Ovary (tissue), 9 donors: ENCODE results near the gene ARSG. TPM values are rescaled to one million over a fixed set of nuclear protein-coding genes. Genes with fewer than 3 reads are reported as not detected.
"Not testable (repeated sequence)": the region's sequence is repeated elsewhere in the genome, so short reads cannot be mapped to it uniquely, and the experiment has no call there.

ENCODE experiments used
- DNase-seq, 5 donors: peaks; one replicate each; pipeline ENCODE4 v3.0.0-alpha.2; 2019 to 2020
- H3K27ac ChIP-seq, 2 donors: fragments of 200-600 bp; one replicate each; pipeline versions ENCODE4 v1.5.1 to v1.8.0; 2019 to 2022
- H3K27me3 ChIP-seq: fragments of 200-600 bp; one replicate; pipeline ENCODE4 v1.8.0; 2022
- H3K36me3 ChIP-seq: fragments of 200-600 bp; sonication (generic); one replicate; pipeline ENCODE4 v1.5.1; 2019
- H3K4me1 ChIP-seq: one replicate; pipeline ENCODE4 v1.8.1; 2013; ENCODE audit warnings: mild to moderate bottlenecking, moderate library complexity; ENCODE audit not compliant: insufficient read depth
- H3K4me3 ChIP-seq: fragments of 200-600 bp; sonication (generic); one replicate; pipeline ENCODE4 v1.5.1; 2017
- H3K9me3 ChIP-seq, 2 donors: fragments of 200-600 bp in 1 of 2; sonication (generic) in 1 of 2; one replicate each; pipeline versions ENCODE4 v1.5.1 to v1.8.1; 2013 to 2019; ENCODE audit warnings: mild to moderate bottlenecking in 1 of 2, moderate library complexity in 1 of 2
- CTCF ChIP-seq, 3 donors: fragments of 450-650 bp in 2 of 3; fragments of 200-600 bp in 1 of 3; IDR thresholded peaks; one replicate each; pipeline versions ENCODE4 v1.5.1 to v1.8.0; 2016 to 2022; ENCODE audit warnings: antibody characterized with exemption in 3 of 3, mild to moderate bottlenecking in 1 of 3
- EP300 ChIP-seq: sonication (generic); formaldehyde crosslinking; IDR thresholded peaks from one replicate; pipeline ENCODE4 v1.6.1; 2017; ENCODE audit warnings: antibody characterized with exemption
- POLR2A ChIP-seq: fragments of 450-650 bp; IDR thresholded peaks from one replicate; pipeline ENCODE4 v1.6.1; 2017; ENCODE audit warnings: antibody characterized with exemption, mild to moderate bottlenecking, moderate library complexity
- WGBS, 3 donors: extraction: QIAGEN DNeasy Blood & Tissue Kit in 1 of 3; methylation state at CpG; one replicate each; pipeline versions ENCODE4 v1.1.5 to v1.1.7; 2013 to 2017; 5-methylcytosine and 5-hydroxymethylcytosine counted together
- intact Hi-C, 4 donors: fragments of 100-400 bp; cut with DNase I; formaldehyde crosslinking; loops; one replicate each; pipeline versions ENCODE4 v1.11.0 to v1.15.1; 2022 to 2023
- polyA plus RNA-seq, 2 donors: library from polyadenylated mRNA; stranded (reverse); fragments of 200-250 nt in 1 of 2; fragments of 350-450 nt in 1 of 2; fragmentation: Illumina TruSeq in 1 of 2; extraction: RNeasy Lipid Tissue Mini Kit (QIAGEN cat#74804) in 1 of 2; gene quantifications; one replicate each; pipeline ENCODE4 v1.2.3, GENCODE V29; 2013 to 2014
- total RNA-seq, 7 donors: library from RNA; depleted of rRNA in 2 of 7; stranded (reverse); fragments of >200 nt in 2 of 7; fragmentation: NEBNext Ultra II Directional in 3 of 7; extraction: Animal tissue kit (Norgen Biotek cat#: 25700) in 3 of 7; gene quantifications; one replicate each; pipeline versions ENCODE4 v1.1.0 to v1.2.4, GENCODE V29; 2016 to 2023
- donor health status: DM: no; HTN: no; CAD: no; lungs with moderate emphysema.
- donor health status: DM: no; HTN: no; CAD: no.
- donor health status: Bipolar disorder and iron deficiency.
- donor health status: DM: yes; HTN: yes; CAD: no.
- donor health status: DM: no; HTN: no; CAD: no.
- donor health status: DM: yes; HTN: yes; CAD: no.

The ARSG gene
- total and polyA plus RNA-seq, 9 donors = 5.2 to 19.8 (median 11.1) TPM

GRCh38 chr17:68365469-68365868, 74.2 kb downstream of the ARSG start:
- no peak for DNase-seq
- WGBS, 3 donors = 91 to 96% (median 94%) methylated on average over 2 of the region's 2 CpGs
- no peaks in the 10 kb centered on the region for H3K36me3 ChIP-seq
- H3K27ac ChIP-seq = no peak overlapping the region
- TF ChIP-seq EP300 (no peak), POLR2A (no peak), CTCF (IDR thresholded peaks at IDR 0.05) (no peak)
- no peaks in the 10 kb centered on the region for H3K27me3 ChIP-seq
- intact Hi-C loops = no loop called here
- no peaks in the 10 kb centered on the region for H3K9me3 ChIP-seq
- no peak overlapping the region for H3K4me3 ChIP-seq
- H3K4me1 ChIP-seq = no peaks in the 10 kb centered on the region

GRCh38 chr17:68368387-68368786, 77.1 kb downstream of the ARSG start:
- no peaks in the 10 kb centered on the region for H3K27me3 ChIP-seq
- no peak overlapping the region for H3K4me3 ChIP-seq
- TF ChIP-seq EP300 (no peak), CTCF (IDR thresholded peaks at IDR 0.05) (no peak), POLR2A (no peak)
- no peak for DNase-seq
- WGBS, 3 donors = 80 to 90% (median 81%) methylated on average over 5 of the region's 5 CpGs
- no peak overlapping the region for H3K27ac ChIP-seq
- H3K4me1 ChIP-seq = no peaks in the 10 kb centered on the region
- H3K9me3 ChIP-seq = no peaks in the 10 kb centered on the region
- intact Hi-C loops = no loop called here
- no peaks in the 10 kb centered on the region for H3K36me3 ChIP-seq

- H3K36me3 ChIP-seq = no peaks in the 10 kb centered on the region
- H3K27ac ChIP-seq = no peak overlapping the region
- TF ChIP-seq POLR2A (no peak), CTCF (IDR thresholded peaks at IDR 0.05) (no peak), EP300 (no peak)
- intact Hi-C loops = no loop called here
- H3K9me3 ChIP-seq = no peaks in the 10 kb centered on the region
- no peak overlapping the region for H3K4me3 ChIP-seq
- no peaks in the 10 kb centered on the region for H3K27me3 ChIP-seq
- WGBS, 3 donors = 92 to 96% (median 94%) methylated on average over 8 of the region's 8 CpGs
- DNase-seq = no peak
- H3K4me1 ChIP-seq = peaks cover 14% of the 10 kb centered on the region
These were observed 84.3 kb downstream of the ARSG start for GRCh38 chr17:68375566-68375965.

GRCh38 chr17:68376178-68376577, 84.9 kb downstream of the ARSG start:
- H3K27ac ChIP-seq, H3K27me3 ChIP-seq, H3K4me3 ChIP-seq, H3K36me3 ChIP-seq, DNase-seq, H3K9me3 ChIP-seq, intact Hi-C loops: not testable (repeated sequence)
- peaks cover 14% of the 10 kb centered on the region for H3K4me1 ChIP-seq
- 93 to 97% (median 96%) methylated on average over 2 of the region's 2 CpGs for WGBS, 3 donors

- intact Hi-C loops = no loop called here
- Histone ChIP-seq H3K27me3 (no peaks in the 10 kb centered on the region), H3K36me3 (no peaks in the 10 kb centered on the region), H3K4me1 (peaks cover 14% of the 10 kb centered on the region), H3K4me3 (no peak overlapping the region), H3K27ac (peak overlapping the region; percentile 92 to 95), H3K9me3 (no peaks in the 10 kb centered on the region)
- TF ChIP-seq EP300 (no peak), POLR2A (peak; percentile 51)
- no peak for DNase-seq
- 32 to 36% (median 33%) methylated on average over 8 of the region's 8 CpGs for WGBS, 3 donors
These were observed 86.5 kb downstream of the ARSG start for GRCh38 chr17:68377771-68378267.
